ENCODE measurements around the gene DRAM1.
"Not testable (repeated sequence)": the region's sequence is repeated elsewhere in the genome, so short reads cannot be mapped to it uniquely, and the experiment has no call there.

The DRAM1 gene

DNA sequence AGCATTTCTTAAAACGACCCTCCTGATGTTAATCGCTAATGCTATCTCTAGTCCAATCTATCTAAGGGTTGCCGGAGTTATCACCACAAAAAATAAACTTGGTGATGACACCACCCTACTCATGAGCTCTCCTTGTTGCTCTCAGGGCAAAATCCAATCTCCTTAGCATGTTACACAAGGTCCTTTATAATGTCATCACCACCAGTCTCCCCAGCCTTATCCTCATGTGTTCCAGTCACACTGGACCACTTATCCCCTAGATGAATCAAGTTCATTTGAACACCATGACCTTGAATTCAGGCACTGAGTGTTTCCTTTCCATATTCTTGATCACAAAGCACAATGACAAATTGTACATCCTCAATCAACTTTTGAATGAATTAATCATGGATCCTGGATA, 19.0 kb upstream of the DRAM1 start:
- DNase-seq (ENCODE audit: low read depth in 4 of 4, low spot score in 1 of 4), result no peak

DNA sequence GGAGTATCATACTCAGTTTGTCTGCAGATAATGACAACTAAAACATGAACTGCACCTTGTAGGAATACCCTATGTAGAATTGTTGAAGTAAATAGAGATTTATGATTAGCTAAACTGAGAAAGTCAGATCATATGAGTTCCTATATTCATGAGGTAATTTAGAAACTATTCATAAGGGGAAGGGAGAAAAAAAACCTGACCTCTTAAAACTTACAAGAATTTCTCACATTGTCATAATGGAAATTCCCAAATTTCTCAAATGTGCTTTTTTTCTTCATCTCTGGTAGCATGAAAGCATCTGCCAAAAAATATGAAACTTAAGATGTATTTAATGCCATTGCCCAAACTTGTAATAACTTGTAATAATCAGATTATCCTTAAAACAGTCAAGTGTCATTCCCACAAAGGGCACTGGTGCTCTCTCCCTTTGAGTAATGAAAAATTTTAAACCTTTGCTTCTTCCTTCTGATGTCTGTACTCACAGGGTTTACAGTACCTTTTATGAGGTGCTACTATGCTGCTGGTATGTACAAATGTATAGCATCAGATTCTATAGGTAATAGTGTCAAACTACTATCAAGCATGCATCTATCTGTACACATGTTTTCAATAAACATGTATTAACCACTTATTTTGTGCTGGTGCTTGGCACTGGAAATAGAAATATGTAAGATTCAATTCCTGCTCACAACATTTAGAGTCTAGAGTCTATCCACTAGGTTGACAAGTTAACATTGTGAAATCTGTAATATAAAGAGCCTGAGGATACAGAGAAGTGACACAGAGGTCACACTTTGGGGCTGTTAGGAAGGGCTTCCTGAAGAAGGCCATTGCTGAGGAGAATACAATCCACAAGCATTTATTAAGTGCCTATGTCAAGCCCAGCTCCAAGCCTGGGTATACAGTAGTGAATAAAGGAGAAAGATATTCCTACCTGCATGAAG, 17.4 kb upstream of the DRAM1 start:
- DNase-seq (ENCODE audit: low read depth in 4 of 4, low spot score in 1 of 4), result no peak

DNA sequence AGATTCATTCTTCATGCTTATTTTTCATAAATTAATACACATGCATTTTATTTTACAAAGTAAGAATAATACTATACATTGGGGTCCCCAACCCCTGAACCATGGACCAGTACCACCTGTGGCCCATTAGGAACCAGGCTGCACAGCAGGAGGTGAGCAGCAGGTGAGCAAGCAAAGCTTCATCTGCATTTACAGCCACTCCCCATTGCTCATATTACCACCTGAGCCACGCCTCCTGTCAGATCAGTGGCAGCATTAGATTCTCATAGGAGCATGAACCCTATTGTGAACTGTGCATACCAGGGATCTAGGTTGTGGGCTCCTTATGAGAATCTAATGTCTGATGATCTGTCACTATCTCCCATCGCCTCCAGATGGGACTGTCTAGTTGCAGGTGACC, 15.7 kb upstream of the DRAM1 start:
- not testable (repeated sequence) for DNase-seq (ENCODE audit: low read depth in 4 of 4, low spot score in 1 of 4)

DNA sequence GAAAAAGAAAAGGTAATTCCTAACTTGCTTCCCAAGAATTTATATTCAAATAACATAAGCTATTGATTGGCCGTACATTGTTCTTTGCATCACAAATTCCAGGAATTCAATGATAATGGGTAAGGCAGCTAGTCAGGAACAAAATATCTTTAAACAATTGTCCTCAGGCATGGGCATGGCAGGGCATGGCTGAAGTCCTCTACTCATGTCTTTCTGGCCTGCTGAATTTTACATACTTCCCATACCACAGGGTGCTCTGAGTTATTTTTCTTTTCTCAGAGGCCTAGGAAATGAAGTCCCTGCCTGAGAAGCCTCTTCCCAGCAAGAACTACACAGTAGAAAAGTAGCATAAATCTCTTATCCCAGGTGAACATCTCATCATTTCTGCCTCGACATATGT, 15.1 kb upstream of the DRAM1 start:
- DNase-seq (ENCODE audit: low read depth in 4 of 4, low spot score in 1 of 4), result no peak

DNA sequence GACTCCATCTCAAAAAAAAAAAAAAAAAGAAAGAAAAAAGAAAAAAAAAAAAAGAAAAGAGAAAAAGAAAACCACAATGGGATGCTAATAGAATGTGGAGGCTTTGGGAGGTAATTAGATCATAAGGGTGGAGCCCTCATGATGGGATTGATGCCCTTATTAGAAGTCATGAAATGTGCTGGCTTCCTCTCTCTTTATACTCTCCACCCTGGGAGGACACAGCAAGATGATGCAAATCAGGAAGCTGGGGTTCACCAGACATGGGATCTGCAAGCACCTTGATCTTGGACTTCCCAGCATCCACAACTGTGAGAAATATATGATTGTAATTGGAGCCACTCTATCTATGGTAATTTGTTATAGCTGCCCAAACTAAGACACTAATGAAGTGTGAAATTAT, 13.4 kb upstream of the DRAM1 start:
- DNase-seq (ENCODE audit: low read depth in 4 of 4, low spot score in 1 of 4), result no peak

DNA sequence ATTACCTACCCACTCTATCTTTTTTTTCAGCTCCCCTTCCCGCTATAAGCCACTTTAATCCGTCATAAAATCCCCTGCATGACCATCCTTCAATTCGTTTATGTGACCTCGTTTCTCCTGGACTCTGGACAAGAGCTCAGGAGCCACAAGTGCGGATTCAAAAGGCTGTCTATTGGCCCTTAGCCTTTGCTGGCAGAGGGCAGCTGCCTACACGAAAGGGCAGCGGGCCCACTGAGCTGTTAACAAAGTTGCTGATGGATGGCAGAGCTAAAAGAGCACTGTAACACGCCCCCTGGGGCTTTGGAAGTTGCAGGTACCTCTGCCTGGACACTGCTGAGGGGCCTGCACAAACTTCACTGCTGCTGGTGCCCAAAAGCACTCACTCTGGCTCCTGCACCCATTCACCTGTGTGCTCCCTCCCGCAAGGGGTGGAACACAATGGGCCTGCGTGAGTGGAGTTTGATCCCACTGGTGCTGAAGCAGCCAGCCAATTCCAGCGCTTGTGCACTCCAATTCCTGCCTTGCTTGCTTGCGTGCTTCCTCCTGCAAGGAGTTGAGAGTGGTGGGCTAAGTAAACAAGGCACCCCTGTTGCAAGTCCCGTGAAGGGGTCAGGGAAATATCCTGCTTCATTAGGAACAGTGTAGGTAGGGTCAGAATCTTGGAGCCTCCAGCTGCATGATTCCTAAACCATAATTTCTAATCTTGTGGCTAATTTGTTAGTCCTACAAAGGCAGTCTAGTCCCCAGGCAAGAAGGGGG, 10.6 kb upstream of the DRAM1 start:
- DNase-seq (ENCODE audit: low read depth in 4 of 4, low spot score in 1 of 4), result no peak

DNA sequence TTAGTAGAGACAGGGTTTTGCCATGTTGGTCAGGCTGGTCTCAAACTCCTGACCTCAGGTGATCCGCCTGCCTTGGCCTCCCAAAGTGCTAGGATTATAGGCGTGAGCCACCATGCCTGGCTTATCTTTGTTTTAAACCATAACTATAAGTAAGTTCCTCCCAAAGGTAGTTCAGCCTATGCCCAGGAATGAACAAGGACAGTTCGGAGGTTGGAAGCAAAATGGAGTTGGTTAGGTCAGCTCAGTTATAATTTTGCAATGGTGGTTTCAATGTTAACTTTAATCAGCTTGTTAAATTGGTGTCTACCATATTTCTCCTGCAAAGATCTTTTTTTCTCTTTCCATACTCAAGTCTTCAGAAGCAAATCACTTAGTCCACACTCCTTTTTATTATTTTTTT, 9.8 kb upstream of the DRAM1 start:
- DNase-seq (ENCODE audit: low read depth in 4 of 4, low spot score in 1 of 4), result not testable (repeated sequence)

DNA sequence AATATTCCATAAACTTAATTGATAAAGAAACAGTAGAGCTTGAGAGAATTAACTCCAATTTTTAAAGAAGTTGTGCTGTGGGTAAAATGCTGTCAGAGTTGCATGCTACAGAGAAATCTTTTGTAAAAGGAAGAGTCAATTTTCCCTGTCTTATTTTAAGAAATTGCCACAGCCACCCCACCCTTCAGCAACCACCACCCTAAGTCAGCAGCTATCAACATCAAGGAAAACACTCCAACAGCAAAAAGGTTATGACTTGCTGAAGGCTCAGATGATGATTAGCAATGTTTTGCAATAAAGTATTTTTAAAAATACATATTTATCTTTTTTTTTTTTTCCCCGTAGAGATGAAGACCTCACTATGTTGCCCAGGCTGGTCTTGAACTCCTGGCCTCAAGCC, 6.5 kb upstream of the DRAM1 start:
- no peak for DNase-seq (ENCODE audit: low read depth in 4 of 4, low spot score in 1 of 4)

DNA sequence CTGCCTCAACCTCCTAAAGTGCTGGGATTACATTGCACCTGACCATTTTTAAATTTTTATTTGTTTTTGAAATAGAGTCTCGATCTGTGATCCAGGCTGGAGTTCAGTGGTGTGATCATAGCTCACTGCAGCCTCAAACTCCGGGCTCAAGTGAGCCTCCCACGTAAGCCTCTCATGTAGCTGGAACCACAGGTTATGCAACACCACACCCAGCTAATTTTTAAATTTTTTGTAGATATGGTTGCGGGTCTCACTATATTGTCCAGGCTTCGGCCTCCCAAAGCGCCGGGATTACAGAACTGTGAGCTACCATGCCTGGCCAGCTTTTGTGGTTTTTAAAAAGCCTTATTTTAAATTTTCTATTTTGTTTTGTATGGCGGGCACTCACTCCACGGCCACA, 2.2 kb upstream of the DRAM1 start:
- no peak for DNase-seq (ENCODE audit: low read depth in 4 of 4, low spot score in 1 of 4)

DNA sequence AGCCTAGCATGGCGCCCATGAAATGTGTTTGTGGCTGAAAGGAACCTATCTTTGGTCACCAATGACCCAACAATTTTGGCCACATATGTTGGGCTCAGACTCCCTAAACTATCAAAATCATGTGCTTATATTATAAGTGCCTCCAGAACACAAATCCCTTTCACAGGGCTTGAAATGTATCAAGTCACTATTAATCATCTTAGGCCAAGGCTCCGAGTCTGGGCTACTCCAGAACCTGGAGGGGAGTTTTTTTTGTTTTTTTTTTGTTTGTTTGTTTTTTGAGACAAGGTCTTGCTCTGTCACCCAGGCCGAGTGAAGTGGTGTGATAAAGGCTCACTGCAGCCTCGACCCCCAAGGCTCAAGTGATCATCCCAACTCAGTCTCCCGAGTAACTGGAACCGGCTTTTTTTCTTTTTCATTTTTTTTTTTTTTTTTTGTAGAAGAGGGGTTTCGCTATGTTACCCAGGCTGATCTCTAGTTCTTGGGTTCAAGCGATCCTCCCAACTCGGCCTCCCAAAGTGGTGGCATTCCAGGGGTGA, 989 bp upstream of the DRAM1 start:
- no peak for DNase-seq (ENCODE audit: low read depth in 4 of 4, low spot score in 1 of 4)

DNA sequence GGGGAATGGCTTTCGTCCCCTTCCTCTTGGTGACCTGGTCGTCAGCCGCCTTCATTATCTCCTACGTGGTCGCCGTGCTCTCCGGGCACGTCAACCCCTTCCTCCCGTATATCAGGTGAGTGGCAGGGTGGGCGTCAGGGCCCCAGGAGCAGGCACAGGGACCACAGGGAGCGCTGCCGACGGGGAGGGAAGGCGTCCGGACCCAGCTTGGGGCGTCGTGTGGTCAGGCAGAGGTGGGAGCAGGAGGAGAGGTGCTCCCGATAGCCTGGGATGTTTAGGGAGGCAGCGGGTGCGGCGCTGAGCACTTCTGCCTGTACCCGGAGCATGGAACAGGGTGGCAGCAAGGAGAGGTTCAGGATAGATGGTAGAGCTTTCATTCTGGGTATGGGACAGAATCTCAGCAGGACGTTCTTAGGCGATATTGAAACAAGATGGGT, 444 bp downstream of the DRAM1 start:
- DNase-seq (ENCODE audit: low read depth in 4 of 4, low spot score in 1 of 4), result no peak

DNA sequence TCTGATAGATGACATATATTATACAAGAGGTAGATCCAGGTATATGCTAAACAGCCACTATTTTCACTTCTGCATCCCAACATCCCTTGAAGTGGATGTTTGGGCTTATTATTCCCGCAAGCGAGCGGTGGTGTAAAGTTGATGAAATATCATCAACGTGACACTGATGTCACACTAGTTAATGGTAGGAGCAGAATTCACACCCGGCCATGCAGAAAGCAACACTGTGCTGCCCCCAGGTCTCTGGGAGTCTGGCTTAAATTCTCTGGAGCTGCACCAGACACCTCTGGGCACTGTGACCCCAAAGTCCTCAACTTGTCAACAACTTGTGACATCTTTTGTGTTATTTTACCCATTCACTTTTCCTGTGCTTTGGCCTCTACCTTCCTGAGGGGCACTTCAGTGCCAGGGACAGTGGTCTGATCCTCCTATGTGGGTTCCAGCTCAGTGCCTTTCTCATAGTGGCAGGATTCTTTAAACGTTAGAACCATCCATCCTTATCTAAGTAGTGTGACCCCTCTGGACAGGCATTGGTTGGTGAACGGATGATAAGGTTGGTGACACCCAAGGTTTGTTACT, 952 bp downstream of the DRAM1 start:
- DNase-seq (ENCODE audit: low read depth in 4 of 4, low spot score in 1 of 4), result no peak

DNA sequence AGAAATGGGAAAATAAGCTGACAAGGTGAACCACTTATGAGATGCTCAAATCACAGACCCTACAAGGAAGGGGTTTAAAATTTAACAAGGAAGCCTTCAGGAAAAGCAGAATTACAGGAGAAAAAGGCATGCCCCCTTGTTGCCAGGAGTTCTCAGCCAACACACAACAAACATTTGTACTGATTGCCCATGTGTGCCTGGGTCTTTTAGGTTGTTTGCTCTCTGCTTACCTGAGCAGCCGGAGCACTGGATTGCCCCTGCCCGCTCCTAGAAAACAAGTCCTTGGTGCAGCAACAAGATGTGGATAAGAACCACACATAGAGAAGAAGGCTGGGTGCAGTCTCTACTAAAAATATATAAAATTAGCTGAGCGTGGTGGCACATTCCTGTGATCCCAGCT, 3.4 kb downstream of the DRAM1 start:
- no peak for DNase-seq (ENCODE audit: low read depth in 4 of 4, low spot score in 1 of 4)

DNA sequence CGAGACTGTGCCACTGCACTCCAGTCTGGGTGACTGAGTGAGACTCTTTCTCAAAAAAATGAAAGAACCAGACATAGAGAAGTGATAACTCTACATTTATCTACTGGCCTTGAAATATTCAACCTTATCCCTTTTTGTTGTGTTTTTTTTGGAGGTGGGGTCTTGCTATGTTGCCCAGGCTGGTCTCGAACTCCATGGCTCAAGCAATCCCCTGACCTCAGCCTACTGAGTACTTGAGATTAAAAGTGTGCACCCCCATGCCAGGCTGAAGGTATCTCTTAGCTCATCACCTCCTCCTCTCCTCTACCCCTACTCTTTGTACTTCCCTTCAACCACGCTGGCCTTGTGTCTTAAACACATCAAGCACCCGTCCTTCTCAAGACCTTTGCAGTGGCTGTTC, 3.8 kb downstream of the DRAM1 start:
- DNase-seq (ENCODE audit: low read depth in 4 of 4, low spot score in 1 of 4), result no peak

DNA sequence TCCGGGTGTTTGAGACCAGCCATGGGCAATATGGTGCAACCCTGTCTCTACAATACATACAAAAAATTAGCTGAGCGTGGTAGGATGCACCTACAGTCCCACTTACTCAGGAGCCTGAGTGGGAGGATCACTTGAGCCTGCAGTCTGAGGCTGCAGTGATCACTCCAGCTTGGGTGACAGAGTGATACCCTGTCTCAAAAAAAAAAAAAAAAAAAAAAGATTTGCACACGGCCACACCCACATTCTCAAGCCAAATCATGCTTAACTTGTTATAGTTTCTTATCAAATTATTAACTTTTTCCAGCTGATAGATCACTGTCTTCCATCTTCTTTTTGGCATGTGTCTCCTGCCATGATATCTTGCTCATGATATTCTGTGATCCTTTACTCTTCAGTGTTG, 6.8 kb downstream of the DRAM1 start:
- DNase-seq (ENCODE audit: low read depth in 4 of 4, low spot score in 1 of 4), result no peak

DNA sequence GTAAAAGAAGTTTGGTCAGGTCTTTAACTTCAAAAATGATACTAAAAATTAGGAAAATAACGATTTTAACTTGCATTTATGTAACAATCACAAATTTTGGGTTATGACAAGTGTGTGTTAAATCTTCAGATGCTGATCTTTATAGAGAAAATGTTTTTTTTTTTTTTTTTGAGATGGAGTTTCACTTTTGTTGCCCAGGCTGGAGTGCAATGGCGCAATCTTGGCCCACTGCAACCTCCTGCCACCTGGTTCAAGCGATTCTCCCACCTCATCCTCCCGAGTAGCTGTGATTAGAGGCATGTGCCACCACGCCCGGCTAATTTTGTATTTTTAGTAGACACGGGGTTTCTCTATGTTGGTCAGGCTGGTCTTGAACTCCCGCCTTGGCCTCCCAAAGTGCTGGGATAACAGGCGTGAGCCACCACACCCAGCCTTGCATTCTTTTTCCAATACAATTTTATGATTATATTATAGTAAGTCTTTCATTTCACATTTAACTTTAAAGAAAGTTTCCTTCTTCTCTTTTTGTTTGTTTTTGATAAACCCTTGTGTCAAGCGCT, 7.5 kb downstream of the DRAM1 start:
- DNase-seq (ENCODE audit: low read depth in 4 of 4, low spot score in 1 of 4), result not testable (repeated sequence)

DNA sequence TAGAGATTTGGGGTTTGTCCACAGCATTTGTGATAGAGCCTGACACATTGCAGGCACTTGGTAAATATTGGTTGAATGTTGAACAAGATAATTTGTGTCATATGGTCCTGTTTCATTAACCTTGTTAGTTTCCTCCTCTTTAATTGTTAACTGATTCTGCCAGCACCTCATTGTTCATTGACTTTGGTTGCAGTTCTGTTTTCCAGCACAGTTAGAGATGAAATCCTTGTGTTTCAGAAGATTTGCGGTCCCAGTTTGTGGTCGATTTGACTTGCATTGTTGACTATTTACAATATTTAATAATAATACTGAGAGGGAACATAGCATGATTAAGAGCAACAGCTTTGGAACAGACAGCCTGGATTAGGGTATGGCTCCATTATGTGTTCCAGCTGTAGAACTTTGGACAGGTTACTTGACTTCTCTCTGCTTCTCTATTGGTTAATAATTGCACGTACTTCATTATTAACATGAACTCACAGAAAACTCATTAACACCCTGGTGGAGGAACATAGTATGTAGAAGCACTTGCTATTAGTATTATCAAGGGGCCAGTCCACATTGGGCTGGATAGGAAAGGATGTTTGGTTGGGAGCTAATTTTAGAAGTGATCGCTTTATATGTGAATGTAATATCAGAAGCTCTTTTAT, 8.7 kb downstream of the DRAM1 start:
- DNase-seq (ENCODE audit: low read depth in 4 of 4, low spot score in 1 of 4), result no peak

DNA sequence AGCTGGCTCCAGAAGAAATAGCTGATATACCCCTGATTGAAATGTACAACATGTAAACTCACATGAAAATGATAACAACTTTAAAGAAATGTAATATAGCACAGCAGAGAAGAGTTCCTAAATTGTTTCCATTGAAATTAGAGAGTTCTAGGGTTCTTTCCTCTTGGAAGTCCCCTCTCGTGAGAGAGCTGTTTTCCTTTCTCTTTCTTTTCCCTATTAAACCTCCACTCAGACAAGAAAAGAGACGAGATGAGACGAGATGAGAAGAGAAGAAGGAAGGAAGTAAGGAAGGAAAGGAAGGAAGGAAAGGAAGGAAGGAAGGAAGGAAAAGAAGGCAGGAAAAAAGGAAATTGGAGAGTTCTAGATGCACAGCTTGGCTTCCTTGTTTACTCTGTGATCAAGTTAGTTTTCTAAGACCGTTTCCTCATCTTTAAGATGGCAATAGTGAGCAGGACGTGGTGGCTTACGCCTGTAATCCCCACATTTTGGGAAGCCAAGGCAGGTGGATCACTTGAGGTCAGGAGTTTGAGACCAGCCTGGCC, 11.9 kb downstream of the DRAM1 start:
- no peak for DNase-seq (ENCODE audit: low read depth in 4 of 4, low spot score in 1 of 4)

DNA sequence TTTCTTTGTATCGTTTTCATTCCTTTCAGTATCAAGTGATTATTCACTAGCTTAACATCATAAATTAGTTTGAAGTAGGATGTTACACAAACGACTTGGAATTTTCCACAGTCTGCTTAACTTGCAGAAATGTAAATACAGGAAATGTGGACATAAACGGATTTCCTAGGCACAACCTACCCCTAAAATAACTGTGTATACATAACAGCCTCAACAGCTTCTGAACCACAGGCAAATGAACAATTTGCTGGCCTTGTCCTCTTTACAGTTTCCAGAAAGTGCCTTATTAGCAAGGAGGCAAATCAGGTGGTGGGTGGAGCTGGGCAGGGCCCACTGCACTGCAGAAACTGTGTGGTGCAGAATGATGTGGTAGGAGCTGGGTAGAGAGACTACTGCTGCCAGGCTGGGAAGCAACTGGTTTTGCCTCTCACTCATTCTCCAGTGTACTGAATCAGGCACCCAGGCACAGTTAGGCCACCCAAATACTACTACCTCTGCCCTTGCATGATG, 14.1 kb downstream of the DRAM1 start:
- DNase-seq (ENCODE audit: low read depth in 4 of 4, low spot score in 1 of 4), result no peak

DNA sequence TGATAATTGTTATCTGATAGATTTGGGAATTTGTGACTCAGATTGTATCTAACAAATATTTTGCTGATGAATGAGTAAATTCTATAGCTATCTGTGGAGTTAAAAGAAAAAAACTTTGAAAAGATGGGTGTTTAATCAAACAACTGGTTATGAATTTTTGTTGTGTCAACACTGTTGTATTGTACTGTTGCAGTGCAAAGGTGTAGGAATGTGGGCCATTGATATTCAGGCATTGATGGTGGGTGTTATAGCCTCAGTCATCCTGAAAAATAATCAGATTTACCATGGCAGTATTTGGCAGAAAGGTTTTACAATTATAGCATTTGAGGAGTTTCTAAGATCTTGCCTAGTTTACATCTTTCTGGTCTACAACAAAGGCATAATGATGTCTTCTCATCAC, 15.4 kb downstream of the DRAM1 start:
- DNase-seq (ENCODE audit: low read depth in 4 of 4, low spot score in 1 of 4), result no peak
